Activated CD8-positive, alpha-beta memory T cell treated with anti-CD3 and anti-CD28 coated beads, Interleukin-2, amount 50 U/mL, for 1 hour (primary cell): ENCODE results near the gene CYP20A1.
"Not testable (repeated sequence)": the region's sequence is repeated elsewhere in the genome, so short reads cannot be mapped to it uniquely, and the experiment has no call there.

Experiments used
- DNase-seq: peaks from one replicate; pipeline ENCODE4 v3.0.0-alpha.2; 2020; ENCODE audit errors: extremely low read depth

CYP20A1 gene

GRCh38 chr2:203280428-203281064 lies 41.7 kb downstream of the CYP20A1 start:
- no peak for DNase-seq

- no peak for DNase-seq
Measured at GRCh38 chr2:203282101-203282500, 43.3 kb downstream of the CYP20A1 start.

- DNase-seq, result no peak
Measured at GRCh38 chr2:203286532-203286931, 47.7 kb downstream of the CYP20A1 start.

- DNase-seq, result no peak
Measured at GRCh38 chr2:203301667-203302066, 62.8 kb downstream of the CYP20A1 start.

- DNase-seq, result not testable (repeated sequence)
Measured at GRCh38 chr2:203302586-203302985, 63.8 kb downstream of the CYP20A1 start.

- no peak for DNase-seq
Measured at GRCh38 chr2:203310688-203311436, 72.0 kb downstream of the CYP20A1 start.

GRCh38 chr2:203326356-203326755 lies 87.5 kb downstream of the CYP20A1 start:
- DNase-seq, result no peak

- no peak for DNase-seq
Measured at GRCh38 chr2:203327582-203327900, 88.7 kb downstream of the CYP20A1 start.

- no peak for DNase-seq
Measured at GRCh38 chr2:203327901-203328759, 89.3 kb downstream of the CYP20A1 start, which contains the start of gene ABI2. ABI2 (plus strand) TSS chr2:203328394; CDS start chr2:203328515, 121 bp downstream.

GRCh38 chr2:203328760-203329540 lies 90.1 kb downstream of the CYP20A1 start:
- DNase-seq, result no peak

- DNase-seq, result no peak
Measured at GRCh38 chr2:203330434-203330833, 91.6 kb downstream of the CYP20A1 start.

- DNase-seq, result no peak
Measured at GRCh38 chr2:203338322-203338721, 99.5 kb downstream of the CYP20A1 start.

GRCh38 chr2:203340791-203341487 lies 102.1 kb downstream of the CYP20A1 start:
- DNase-seq, result no peak

- DNase-seq, result no peak
Measured at GRCh38 chr2:203341741-203342310, 103.0 kb downstream of the CYP20A1 start.

GRCh38 chr2:203342374-203342773 lies 103.6 kb downstream of the CYP20A1 start:
- not testable (repeated sequence) for DNase-seq

- DNase-seq, result no peak
Measured at GRCh38 chr2:203344667-203345066, 105.8 kb downstream of the CYP20A1 start.

GRCh38 chr2:203346612-203347011 lies 107.8 kb downstream of the CYP20A1 start:
- DNase-seq, result no peak

GRCh38 chr2:203347375-203347774 lies 108.6 kb downstream of the CYP20A1 start:
- no peak for DNase-seq

- DNase-seq, result no peak
Measured at GRCh38 chr2:203352604-203353255, 113.9 kb downstream of the CYP20A1 start.

- no peak for DNase-seq
Measured at GRCh38 chr2:203354966-203355365, 116.1 kb downstream of the CYP20A1 start.
